ENCODE data around the gene GDPD5.

The GDPD5 gene

DNA sequence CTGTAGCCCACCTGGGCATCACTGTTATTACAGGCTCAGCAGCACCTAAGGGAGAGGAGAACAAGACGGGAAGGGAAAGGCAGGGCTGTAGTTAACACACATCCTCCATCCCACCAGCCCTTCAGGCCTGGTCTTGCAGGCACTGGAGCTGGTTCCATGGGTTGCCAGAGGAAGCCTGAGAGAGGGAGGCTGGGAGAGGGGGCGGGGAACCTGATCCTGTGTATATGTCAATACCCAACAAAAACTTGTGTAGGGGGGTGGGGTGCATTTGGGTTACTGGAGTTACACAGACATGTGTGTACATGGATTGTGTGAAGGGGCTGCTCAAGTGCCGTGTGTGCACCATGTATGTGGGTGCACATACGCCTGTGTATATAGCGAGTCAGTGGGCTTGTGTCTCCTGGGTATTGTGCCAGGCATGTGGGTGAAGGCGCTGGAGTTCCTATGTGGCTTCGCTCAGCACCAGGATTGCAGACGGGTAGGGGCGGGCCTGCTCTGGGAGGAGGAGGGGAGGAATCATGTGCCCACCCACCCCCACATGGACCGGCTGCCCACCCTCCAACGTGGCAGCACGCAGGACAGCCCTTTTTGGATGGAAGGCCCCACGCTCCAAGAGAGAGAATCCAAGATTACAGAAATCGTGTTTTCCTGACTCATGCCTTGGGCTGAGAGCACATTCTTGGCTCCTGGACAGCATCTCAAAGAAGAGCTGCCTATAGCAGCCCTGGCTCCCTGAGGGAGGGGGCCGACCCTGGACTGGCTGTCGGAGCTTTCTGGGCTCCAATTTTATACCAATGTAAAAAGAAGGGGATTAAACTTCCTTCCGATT lies 32.1 kb upstream of the GDPD5 start:
- no peak for DNase-seq (ENCODE audit: low read depth in 2 of 2)

GRCh38 chr11:75556275-75556674 lies 30.5 kb upstream of the GDPD5 start:
- DNase-seq (ENCODE audit: low read depth in 2 of 2): no peak

DNA sequence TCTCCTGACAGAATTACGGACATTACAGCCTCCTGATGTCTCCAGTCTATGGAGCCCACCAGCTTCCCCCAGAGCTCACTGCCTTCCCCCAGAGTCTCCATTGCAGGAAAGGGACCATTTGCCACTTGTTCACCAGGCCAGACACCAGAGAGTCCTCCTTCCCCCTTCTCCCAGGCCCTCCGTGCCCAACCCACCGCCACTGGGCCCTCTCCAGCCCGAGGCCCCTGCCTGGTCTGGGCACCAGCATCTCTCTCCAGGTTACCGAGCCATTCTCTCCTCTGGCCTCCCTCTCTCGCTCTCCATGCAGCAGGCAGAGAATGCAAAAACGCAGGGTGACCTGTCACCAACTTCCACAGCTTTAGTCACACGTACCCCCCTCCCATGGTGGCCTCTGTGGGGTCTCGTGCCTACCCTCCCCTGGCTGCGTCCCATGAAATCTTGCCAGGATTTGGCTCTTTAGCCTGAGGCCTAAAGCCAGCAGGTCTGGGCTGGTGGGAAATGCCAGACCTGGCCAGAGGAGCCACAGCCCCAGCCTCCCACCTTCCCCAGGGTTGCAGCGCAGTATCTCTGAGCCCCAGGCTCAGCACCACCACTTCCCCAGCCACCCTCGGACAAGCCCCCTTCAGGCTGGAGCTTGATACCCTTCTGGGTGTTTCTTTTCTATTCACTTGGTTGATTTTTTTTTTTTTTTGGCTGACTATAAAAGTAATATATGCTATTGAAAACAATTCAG lies 29.5 kb upstream of the GDPD5 start:
- no peak for DNase-seq (ENCODE audit: low read depth in 2 of 2)

DNA sequence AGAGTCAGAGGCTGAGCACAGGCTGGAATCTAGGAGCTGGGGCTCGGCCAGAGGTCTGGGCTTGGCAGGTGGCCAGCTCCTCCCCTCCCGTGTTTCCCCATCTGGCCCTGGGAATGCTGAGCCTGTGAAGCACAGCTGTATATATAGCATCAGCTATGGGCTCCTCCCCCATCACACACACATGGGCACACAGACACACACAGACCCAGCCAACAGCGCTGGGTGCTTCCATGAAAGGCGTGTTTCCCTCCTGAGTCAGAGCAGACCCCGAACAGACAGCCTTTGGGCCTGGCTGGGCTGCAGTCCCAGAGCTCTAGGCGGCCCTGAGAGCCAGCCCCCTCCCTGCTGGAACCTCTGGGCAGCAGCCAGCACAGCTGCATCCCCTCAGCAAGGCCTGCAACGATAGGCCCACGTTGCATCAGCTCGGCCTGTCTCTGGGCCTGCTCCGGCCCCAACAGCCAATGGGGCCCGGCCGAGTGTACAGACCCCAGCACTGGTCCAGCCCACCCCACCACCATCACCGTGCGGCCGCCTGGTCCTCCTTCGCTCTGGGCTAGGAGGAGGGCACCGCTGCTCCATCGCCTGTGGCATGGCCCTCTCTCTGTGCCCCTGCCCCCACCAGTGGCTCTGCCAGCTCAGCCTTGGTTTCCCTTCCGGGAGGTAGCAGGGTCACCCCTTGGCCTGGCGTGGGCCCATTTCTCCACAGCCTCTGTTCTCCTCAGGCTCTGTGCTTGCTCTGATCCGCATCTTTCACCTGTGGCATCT lies 28.7 kb upstream of the GDPD5 start:
- DNase-seq (ENCODE audit: low read depth in 2 of 2): no peak

GRCh38 chr11:75553889-75554257 lies 28.1 kb upstream of the GDPD5 start:
- DNase-seq (ENCODE audit: low read depth in 2 of 2): no peak

DNA sequence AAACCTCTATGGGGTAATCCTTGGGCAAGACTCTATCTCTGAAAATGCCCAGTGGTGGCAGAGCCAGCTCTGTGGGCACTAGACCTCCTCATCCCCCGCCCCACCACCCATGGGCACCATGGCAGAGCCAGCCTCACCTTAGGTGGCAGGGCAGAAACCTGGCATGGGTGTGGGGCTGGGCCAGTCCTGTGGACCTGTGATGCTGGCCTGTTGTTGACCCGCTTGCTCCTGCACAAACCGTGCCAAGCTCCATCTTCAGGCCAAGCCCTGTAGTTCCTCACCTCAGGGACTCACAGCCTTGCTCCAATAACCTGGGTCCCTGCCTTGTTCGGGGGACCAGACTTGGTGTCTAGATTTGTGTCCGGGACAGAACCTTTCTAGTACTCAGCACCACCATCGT lies 27.4 kb upstream of the GDPD5 start:
- DNase-seq (ENCODE audit: low read depth in 2 of 2): no peak

- DNase-seq (ENCODE audit: low read depth in 2 of 2): no peak
Observed at GRCh38 chr11:75549370-75549958, 23.7 kb upstream of the GDPD5 start.

DNA sequence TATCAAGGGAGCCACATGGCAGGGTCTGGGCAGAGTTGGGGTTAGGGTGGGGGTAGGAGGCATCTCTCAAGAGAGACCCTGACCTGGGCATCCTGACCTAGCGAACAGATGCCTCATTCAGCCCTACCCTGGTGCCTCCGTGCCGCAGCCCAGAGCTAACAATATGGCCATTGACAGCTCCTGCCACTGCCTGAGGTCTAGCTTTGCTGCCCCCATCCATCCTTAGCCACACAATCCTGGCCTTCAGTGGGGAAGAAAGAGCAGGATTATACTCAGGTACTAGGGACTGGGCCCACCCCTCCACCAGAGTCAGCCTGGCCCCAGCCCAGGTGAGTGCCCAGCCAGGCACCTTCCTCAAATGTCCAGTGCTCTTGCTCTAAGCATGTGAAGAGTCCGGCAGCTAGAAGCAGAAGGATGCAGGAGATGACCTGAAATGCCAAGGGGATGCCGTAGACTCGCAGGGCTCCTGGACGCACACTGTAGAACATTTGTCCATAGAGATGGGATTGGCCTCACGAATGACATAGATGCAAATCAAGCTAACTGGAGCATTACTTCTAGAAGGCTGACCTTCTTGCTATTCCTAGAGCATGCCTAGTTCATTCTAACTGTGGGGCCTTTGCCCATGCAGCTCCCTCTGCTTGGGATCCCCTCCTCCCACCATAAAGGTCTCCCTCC lies 23.0 kb upstream of the GDPD5 start:
- DNase-seq (ENCODE audit: low read depth in 2 of 2): no peak

- no peak for DNase-seq (ENCODE audit: low read depth in 2 of 2)
Observed at GRCh38 chr11:75547617-75548058, 21.9 kb upstream of the GDPD5 start.

DNA sequence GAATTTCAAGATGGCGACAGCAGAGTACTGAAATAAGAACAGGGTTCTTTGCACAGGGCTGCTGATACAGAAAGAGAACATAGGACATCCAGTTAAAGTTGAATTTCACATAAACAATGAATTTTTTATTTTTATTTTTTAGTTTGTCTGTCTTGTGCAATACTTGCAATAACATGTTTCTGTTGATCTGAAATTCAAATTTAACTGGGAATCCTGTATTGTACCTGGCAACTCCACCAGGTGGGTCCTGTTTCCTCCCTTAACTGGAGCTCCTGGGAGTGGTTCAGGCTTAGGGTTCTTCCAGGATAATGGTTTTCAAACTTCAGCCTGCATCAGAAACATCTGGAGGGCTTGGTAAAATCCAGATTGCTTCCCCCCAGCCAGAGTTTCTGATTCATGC lies 21.4 kb upstream of the GDPD5 start:
- no peak for DNase-seq (ENCODE audit: low read depth in 2 of 2)

- DNase-seq (ENCODE audit: low read depth in 2 of 2): no peak
Observed at GRCh38 chr11:75543806-75544205, 18.1 kb upstream of the GDPD5 start.

DNA sequence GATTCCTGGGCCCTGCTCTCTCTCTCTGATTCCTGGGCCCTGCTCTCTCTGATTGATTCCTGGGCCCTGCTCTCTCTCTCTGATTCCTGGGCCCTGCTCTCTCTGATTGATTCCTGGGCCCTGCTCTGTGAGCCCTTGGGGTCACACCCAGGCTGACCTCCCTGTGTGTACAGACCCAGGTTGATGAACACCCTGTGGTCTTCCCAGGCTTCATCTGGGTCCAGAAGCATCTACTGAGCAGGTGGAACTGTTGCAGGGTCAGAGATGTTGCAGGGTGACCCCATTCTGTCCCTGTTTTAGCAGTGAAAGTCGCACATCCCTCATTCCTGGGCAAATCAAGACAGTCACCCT lies 16.3 kb upstream of the GDPD5 start:
- no peak for DNase-seq (ENCODE audit: low read depth in 2 of 2)

DNA sequence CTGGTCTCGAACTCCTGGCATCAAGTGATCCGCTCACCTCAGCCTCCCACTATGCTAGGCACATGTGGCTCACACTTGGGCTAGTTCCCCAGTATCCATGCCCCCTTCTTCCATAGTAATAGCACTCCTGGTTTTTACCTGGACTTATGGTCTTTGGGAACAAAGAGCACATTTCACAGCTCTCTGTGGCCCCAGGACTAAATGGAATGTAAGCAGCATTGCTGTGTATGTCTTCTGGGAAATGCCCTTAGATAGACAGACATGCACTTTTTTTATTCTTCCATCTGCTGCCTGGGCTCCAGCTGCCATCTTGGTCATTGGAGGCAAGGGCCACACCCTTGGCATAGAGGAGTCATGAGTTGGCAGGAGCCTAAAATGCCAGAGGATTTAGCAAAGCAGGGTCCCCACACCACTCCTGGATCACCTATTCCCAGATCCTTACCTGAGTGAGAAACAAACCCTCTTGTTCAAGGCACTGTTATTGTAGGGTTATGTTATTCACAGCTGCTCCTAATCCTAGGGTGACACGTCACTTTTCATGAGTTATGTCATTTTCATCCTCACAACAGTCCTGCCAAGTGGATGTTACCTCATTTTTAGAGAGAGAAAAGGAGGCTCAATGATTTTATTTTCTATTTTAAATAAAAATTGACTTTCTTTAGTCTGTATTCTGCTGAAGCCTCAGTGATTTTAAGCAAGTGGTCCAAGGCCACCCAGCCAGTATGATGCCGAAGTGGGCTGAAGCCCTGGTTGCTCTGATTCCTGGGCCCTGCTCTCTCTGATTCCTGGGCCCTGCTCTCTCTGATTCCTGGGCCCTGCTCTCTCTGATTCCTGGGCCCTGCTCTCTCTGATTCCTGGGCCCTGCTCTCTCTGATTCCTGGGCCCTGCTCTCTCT lies 15.7 kb upstream of the GDPD5 start:
- DNase-seq (ENCODE audit: low read depth in 2 of 2): no peak

DNA sequence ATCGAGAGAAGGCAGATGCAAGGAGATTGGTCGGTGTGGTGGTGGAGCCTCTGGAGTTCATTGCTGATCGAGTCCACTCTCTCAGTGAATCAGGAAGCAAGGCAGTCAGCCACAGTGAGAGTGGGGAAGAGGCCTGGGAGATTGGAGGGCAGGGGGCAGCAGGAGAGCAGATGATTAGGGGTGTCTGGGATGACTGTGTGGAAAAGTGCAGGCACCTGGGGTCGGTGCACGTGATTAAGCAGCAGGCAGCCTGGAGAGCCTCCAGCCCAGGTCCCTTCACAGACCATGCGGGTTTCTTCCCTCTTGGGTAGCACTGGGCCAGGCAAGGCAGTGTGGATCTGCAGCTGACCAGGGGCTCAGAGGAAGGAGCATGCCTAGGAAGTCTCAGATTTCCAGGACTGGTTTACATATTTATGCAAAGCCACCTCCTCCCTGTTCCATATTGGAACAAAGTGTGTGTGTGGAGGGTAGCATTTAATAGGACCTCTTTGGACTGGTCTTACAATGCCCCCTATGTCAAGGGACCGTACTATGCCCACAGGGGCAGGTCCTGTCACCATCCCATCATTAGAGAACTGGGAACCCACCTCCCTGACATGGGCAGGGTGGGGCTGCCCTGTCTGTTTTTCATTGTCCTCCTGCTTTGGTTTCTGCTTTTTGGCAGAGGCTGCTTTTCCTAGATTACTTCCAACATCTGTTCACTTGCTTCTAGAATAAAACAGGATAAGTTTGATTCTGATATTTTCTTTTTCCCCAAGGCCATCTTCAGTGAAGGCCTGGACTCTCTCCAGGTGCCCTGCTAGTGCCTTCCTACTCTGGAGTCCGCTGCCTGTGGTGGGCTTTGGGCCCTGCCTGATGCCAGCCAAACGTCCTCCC lies 14.0 kb upstream of the GDPD5 start:
- DNase-seq (ENCODE audit: low read depth in 2 of 2): no peak

- DNase-seq (ENCODE audit: low read depth in 2 of 2): no peak
Observed at GRCh38 chr11:75538150-75538942, 12.6 kb upstream of the GDPD5 start.

DNA sequence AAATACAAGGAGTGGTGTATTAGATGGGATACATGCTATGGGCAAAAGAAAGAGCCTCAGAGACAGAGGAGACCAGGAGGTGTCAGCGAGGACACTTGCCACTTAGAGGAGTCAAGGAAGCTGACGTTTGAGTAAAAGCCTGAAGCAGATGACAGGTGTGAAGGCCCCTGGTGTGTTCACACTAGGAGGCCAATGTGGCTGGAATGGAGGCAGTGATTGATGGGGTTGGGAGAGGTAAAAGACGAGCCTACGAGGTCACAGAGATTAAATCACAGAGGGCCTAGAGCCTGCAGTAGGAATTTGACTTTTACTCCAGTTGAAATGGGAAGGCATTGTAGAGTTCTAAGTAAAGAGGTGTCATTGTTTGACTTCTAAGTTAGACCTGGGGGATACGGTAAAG lies 12.0 kb upstream of the GDPD5 start:
- DNase-seq (ENCODE audit: low read depth in 2 of 2): no peak

GRCh38 chr11:75536786-75537641 lies 11.3 kb upstream of the GDPD5 start:
- DNase-seq (ENCODE audit: low read depth in 2 of 2): peak; percentile 24 to 38

GRCh38 chr11:75535071-75535470 lies 9.3 kb upstream of the GDPD5 start:
- DNase-seq (ENCODE audit: low read depth in 2 of 2): no peak

Data from stimulated activated CD8-positive, alpha-beta memory T cell treated with anti-CD3 and anti-CD28 coated beads, Interleukin-15, amount 100 ng/mL, for 4 hours (primary cell).